Calu3 (cell line): ENCODE results near the gene TEC. TPM values are rescaled to one million over a fixed set of nuclear protein-coding genes. Genes with fewer than 3 reads are reported as not detected.
A peak's percentile ranks its signal among the peaks of the same experiment; 100 is the strongest.

Experiments
- BruUV-seq: library from RNA; stranded (reverse); fragments of 400-500 nt; replicated peaks from 2 replicates; lab custom pipeline; 2021; lab: Mats Ljungman, UMichigan
- CTCF ChIA-PET: fragments of 300-600 bp; sonication (Branson Sonifier 250); formaldehyde crosslinking; loops from one replicate; lab custom pipeline; 2022; ENCODE audit warnings: antibody characterized with exemption; lab: Charles Lee
- DNase-seq: peaks from one replicate; pipeline ENCODE4 v3.0.0; 2022
- H3K27ac Mint-ChIP-seq: one replicate; pipeline ENCODE4 v1.8.0; 2022; ENCODE audit warnings: mixed read lengths; ENCODE audit not compliant: unreplicated experiment
- H3K27me3 Mint-ChIP-seq: one replicate; pipeline ENCODE4 v1.8.0; 2022; ENCODE audit warnings: mixed read lengths; ENCODE audit not compliant: unreplicated experiment
- H3K36me3 Mint-ChIP-seq: one replicate; pipeline ENCODE4 v1.8.0; 2022; ENCODE audit warnings: mild to moderate bottlenecking, moderate library complexity, mixed read lengths; ENCODE audit not compliant: insufficient read depth, unreplicated experiment
- H3K4me1 Mint-ChIP-seq: one replicate; pipeline ENCODE4 v1.8.0; 2022; ENCODE audit warnings: mild to moderate bottlenecking, low read depth, mixed read lengths; ENCODE audit not compliant: unreplicated experiment
- H3K4me3 Mint-ChIP-seq: one replicate; pipeline ENCODE4 v1.8.0; 2022; ENCODE audit warnings: mild to moderate bottlenecking, low read depth, moderate library complexity, mixed read lengths; ENCODE audit not compliant: unreplicated experiment
- H3K9me3 Mint-ChIP-seq: one replicate; pipeline ENCODE4 v1.8.0; 2022; ENCODE audit warnings: low read depth, mixed read lengths; ENCODE audit not compliant: unreplicated experiment
- intact Hi-C: fragments of 100-400 bp; cut with micrococcal nuclease; formaldehyde crosslinking; loops from one replicate; pipeline ENCODE4 v1.10.0; 2022; ENCODE audit not compliant: unreplicated experiment
- total RNA-seq: library from RNA; stranded (reverse); gene quantifications from 2 replicates; pipeline ENCODE4 v1.2.3, GENCODE V29; 2022
- TF ChIP-seq, protein P1 (sequence below): fragments of 200-600 bp; IDR thresholded peaks from one replicate; pipeline ENCODE4 v1.8.0; 2022; ENCODE audit warnings: antibody characterized with exemption; ENCODE audit not compliant: unreplicated experiment

Gene TEC
- total RNA-seq, 1 experiment from 2014 or later: 3.2 TPM

DNA sequence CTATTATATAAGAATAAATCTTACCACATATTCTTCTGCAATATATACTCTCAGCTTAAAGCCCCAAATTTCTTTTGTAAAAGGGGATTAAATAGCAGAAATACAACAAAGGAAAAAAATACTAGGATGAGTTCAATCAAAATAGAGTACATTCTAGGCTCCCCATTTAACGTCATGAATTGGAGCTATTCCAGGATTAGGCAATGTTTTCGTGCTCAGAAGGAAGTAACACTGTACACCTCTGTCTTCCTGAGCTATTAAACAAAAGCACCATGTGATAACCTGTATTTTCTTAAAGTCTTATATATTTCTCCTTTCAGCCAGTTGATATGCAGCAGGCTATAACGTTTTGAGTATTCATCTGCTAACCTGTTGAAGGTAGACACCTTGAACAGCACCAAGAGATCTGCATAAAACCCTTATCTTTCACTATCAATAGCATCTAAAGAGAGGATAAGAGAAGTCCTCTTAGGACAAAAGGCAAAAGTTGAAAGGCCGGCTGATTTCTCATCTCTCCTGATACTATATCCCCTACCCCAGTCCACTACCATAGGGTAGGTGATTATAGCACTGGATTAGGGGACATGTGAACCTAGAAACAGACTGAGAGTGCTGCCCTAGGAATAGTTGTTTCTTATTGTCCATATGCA lies 31.5 kb downstream of the TEC start:
- DNase-seq: peak; percentile 30
- no peaks in the 10 kb centered on the region for H3K9me3 Mint-ChIP-seq
- TF ChIP-seq, protein P1, sequence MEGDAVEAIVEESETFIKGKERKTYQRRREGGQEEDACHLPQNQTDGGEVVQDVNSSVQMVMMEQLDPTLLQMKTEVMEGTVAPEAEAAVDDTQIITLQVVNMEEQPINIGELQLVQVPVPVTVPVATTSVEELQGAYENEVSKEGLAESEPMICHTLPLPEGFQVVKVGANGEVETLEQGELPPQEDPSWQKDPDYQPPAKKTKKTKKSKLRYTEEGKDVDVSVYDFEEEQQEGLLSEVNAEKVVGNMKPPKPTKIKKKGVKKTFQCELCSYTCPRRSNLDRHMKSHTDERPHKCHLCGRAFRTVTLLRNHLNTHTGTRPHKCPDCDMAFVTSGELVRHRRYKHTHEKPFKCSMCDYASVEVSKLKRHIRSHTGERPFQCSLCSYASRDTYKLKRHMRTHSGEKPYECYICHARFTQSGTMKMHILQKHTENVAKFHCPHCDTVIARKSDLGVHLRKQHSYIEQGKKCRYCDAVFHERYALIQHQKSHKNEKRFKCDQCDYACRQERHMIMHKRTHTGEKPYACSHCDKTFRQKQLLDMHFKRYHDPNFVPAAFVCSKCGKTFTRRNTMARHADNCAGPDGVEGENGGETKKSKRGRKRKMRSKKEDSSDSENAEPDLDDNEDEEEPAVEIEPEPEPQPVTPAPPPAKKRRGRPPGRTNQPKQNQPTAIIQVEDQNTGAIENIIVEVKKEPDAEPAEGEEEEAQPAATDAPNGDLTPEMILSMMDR: no peak
- H3K36me3 Mint-ChIP-seq: peaks cover 6% of the 10 kb centered on the region
- peaks cover 12% of the 10 kb centered on the region for H3K4me1 Mint-ChIP-seq
- peak overlapping the region; percentile 50 for H3K27ac Mint-ChIP-seq
- CTCF ChIA-PET: interaction anchor here (1.5 kb wide), 1 partner anchor 10 kb away, joined by 3 read pairs; no protein-coding TSS in a partner anchor
- H3K27me3 Mint-ChIP-seq: no peaks in the 10 kb centered on the region
- BruUV-seq: no TSS peak
- H3K4me3 Mint-ChIP-seq: no peak overlapping the region
- intact Hi-C loops: no loop called here

DNA sequence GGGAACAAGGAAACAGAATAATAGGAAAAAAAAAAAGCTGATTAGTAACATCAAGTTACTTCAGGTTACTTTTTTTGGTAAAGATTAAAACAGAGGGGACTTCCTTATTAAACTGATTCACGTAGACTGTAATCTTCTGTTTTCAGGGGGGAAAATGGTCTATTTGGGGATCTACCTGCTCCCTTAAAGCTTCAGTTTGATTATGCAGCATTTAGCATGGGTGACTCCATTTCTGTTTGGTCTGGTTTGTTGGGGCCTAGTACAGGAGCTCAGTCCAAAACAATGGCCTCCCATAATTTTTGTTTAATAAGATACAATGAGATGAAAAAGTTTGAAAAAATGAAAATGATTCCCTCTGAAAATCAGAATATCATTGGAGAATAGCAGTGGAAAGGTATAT lies 34.6 kb downstream of the TEC start:
- Mint-ChIP-seq H3K27me3 (no peaks in the 10 kb centered on the region), H3K36me3 (peaks cover 7% of the 10 kb centered on the region), H3K9me3 (no peaks in the 10 kb centered on the region), H3K27ac (peak overlapping the region; percentile 11), H3K4me1 (peaks cover 12% of the 10 kb centered on the region), H3K4me3 (no peak overlapping the region)
- TF ChIP-seq, protein P1: no peak
- no TSS peak for BruUV-seq
- intact Hi-C loops: no loop called here
- CTCF ChIA-PET: interaction anchor here (1.2 kb wide), 1 partner anchor 107 kb away, joined by 5 read pairs; no protein-coding TSS in a partner anchor
- DNase-seq: no peak

DNA sequence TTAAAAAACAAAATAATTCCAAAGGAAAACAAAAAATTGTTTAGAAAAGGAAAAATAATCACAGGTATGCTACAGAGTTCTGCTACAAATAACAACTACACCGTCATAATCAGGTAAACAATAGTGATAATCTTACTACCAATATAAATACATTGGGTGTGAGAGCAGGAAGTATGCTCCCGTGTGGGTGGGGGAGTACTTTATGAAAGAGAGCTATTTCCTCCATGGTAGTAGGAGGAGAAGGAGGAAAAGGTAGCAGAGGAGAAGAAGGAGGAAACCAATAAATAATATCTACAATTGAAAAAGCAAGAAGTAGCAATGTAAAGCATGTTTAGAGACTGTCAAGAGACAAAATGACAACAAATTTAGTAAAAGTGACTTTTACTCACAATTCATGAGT lies 35.1 kb downstream of the TEC start:
- Mint-ChIP-seq H3K27me3 (no peaks in the 10 kb centered on the region), H3K36me3 (peaks cover 7% of the 10 kb centered on the region), H3K4me3 (no peak overlapping the region), H3K4me1 (peaks cover 12% of the 10 kb centered on the region), H3K27ac (peak overlapping the region; percentile 11), H3K9me3 (no peaks in the 10 kb centered on the region)
- no TSS peak for BruUV-seq
- DNase-seq: no peak
- TF ChIP-seq, protein P1: no peak
- intact Hi-C loops: no loop called here
- CTCF ChIA-PET: interaction anchor here (1.2 kb wide), 1 partner anchor 107 kb away, joined by 5 read pairs; no protein-coding TSS in a partner anchor

DNA sequence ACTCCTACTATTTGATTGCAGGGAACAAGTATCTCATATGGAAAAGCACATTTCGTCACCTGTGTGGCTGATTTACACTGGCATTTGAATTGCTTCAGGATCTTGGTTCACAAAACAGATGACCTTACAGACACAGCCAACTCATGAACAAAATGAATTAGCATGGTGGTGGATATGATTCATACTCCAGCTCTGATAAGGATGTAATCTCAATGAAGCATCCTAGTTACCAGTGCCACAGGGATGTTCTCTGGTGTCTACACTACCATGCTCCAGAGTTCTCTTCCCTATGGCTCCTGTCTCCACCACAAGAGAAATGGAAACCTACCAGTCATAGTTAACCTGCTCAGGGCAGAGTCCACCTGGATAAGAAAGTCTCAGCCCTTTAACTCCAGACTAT lies 40.7 kb downstream of the TEC start:
- TF ChIP-seq, protein P1: no peak
- intact Hi-C loops: no loop called here
- Mint-ChIP-seq H3K9me3 (no peaks in the 10 kb centered on the region), H3K4me3 (no peak overlapping the region), H3K4me1 (peaks cover 8% of the 10 kb centered on the region), H3K27ac (no peak overlapping the region), H3K36me3 (peaks cover 7% of the 10 kb centered on the region), H3K27me3 (no peaks in the 10 kb centered on the region)
- BruUV-seq: no TSS peak
- DNase-seq: no peak
- CTCF ChIA-PET: no interaction called here
